WTC11 (cell line): Measurements from ENCODE around the gene MIEF1. TPM values are rescaled to one million over a fixed set of nuclear protein-coding genes. Genes with fewer than 3 reads are reported as not detected.
A peak's percentile ranks its signal among the peaks of the same experiment; 100 is the strongest.
"Not testable (repeated sequence)": the region's sequence is repeated elsewhere in the genome, so short reads cannot be mapped to it uniquely, and the experiment has no call there.

Experiments used
- ATAC-seq: fragments of 200-7000 bp; cut with Tn5 transposase; 2 replicates; pipeline ENCODE4 v1.10.0; 2021; ENCODE audit warnings: mild to moderate bottlenecking, moderate library complexity
- CTCF ChIA-PET: fragments of 300-600 bp; sonication (Branson Sonifier 250); formaldehyde crosslinking; loops from one replicate; lab custom pipeline; 2021; ENCODE audit warnings: antibody characterized with exemption; lab: Charles Lee
- POLR2A ChIA-PET: fragments of 350-600 bp; sonication (Branson Sonifier 250); formaldehyde crosslinking; loops from one replicate; lab custom pipeline; 2021; ENCODE audit warnings: antibody characterized with exemption; lab: Charles Lee
- DNase-seq: peaks from one replicate; pipeline ENCODE4 v3.0.0; 2021; ENCODE audit warnings: low spot score
- H3K27ac Mint-ChIP-seq: 2 replicates; pipeline ENCODE4 v1.8.0; 2021; ENCODE audit warnings: mixed read lengths
- H3K27me3 Mint-ChIP-seq: 2 replicates; pipeline ENCODE4 v1.8.0; 2021; ENCODE audit warnings: low read depth, mild to moderate bottlenecking, moderate library complexity, mixed read lengths
- H3K36me3 Mint-ChIP-seq: 2 replicates; pipeline ENCODE4 v1.8.0; 2021; ENCODE audit warnings: mixed read lengths
- H3K4me1 Mint-ChIP-seq: 2 replicates; pipeline ENCODE4 v1.8.0; 2022; ENCODE audit warnings: mixed read lengths
- H3K4me3 Mint-ChIP-seq: 2 replicates; pipeline ENCODE4 v1.8.0; 2021; ENCODE audit warnings: mild to moderate bottlenecking, moderate library complexity, mixed read lengths
- H3K9me3 Mint-ChIP-seq: 2 replicates; pipeline ENCODE4 v1.8.0; 2021; ENCODE audit warnings: mixed read lengths
- CDX4 ChIP-seq: fragments of 250-450 bp; sonication (Bioruptor Pico); IDR thresholded peaks from 2 replicates; pipeline ENCODE4 v1.9.0; 2021; ENCODE audit warnings: moderate library complexity, mild to moderate bottlenecking, inconsistent platforms, borderline replicate concordance
- CTCF ChIP-seq: fragments of 200-600 bp; IDR thresholded peaks from 2 replicates; pipeline ENCODE4 v1.8.0; 2022; ENCODE audit warnings: antibody characterized with exemption
- E2F4 ChIP-seq: sonication (generic); formaldehyde crosslinking; IDR thresholded peaks from 2 replicates; pipeline ENCODE4 v1.8.1; 2022; ENCODE audit warnings: low read depth, mild to moderate bottlenecking, moderate library complexity, missing genetic modification reagents, borderline replicate concordance
- E2F5 ChIP-seq: sonication (generic); formaldehyde crosslinking; IDR thresholded peaks from 2 replicates; pipeline ENCODE4 v1.8.1; 2022; ENCODE audit warnings: mild to moderate bottlenecking, moderate library complexity, missing genetic modification reagents
- FOXJ3 ChIP-seq: sonication (generic); formaldehyde crosslinking; IDR thresholded peaks from 2 replicates; pipeline ENCODE4 v1.9.0; 2021; ENCODE audit warnings: missing genetic modification reagents, mild to moderate bottlenecking, borderline replicate concordance
- FOXK1 ChIP-seq: sonication (generic); formaldehyde crosslinking; IDR thresholded peaks from 2 replicates; pipeline ENCODE4 v1.8.0; 2022; ENCODE audit warnings: mild to moderate bottlenecking, moderate library complexity, missing genetic modification reagents
- HMGA2 ChIP-seq: fragments of 250-450 bp; sonication (Bioruptor Pico); IDR thresholded peaks from 2 replicates; pipeline ENCODE4 v1.4.0; 2021; ENCODE audit warnings: mild to moderate bottlenecking, moderate library complexity
- IRF1 ChIP-seq: sonication (generic); formaldehyde crosslinking; IDR thresholded peaks from 2 replicates; pipeline ENCODE4 v1.8.0; 2023; ENCODE audit warnings: missing genetic modification reagents
- MXD4 ChIP-seq: fragments of 250-450 bp; sonication (Bioruptor Pico); IDR thresholded peaks from 2 replicates; pipeline ENCODE4 v1.8.0; 2021; ENCODE audit warnings: mild to moderate bottlenecking, moderate library complexity, borderline replicate concordance
- MYBL2 ChIP-seq: sonication (generic); formaldehyde crosslinking; IDR thresholded peaks from 2 replicates; pipeline ENCODE4 v1.8.1; 2023; ENCODE audit warnings: mild to moderate bottlenecking, moderate library complexity, missing genetic modification reagents
- NFATC4 ChIP-seq: fragments of 250-450 bp; sonication (Bioruptor Pico); IDR thresholded peaks from 2 replicates; pipeline ENCODE4 v1.9.0; 2021; ENCODE audit warnings: mild to moderate bottlenecking
- PREB ChIP-seq: sonication (generic); formaldehyde crosslinking; IDR thresholded peaks from 2 replicates; pipeline ENCODE4 v1.8.1; 2022; ENCODE audit warnings: mild to moderate bottlenecking, missing genetic modification reagents, moderate library complexity, borderline replicate concordance
- SP1 ChIP-seq: sonication (generic); formaldehyde crosslinking; conservative IDR thresholded peaks from 2 replicates; pipeline ENCODE4 v1.8.1; 2022; ENCODE audit warnings: missing genetic modification reagents
- USF1 ChIP-seq: sonication (generic); formaldehyde crosslinking; IDR thresholded peaks from 2 replicates; pipeline ENCODE4 v1.8.0; 2022; ENCODE audit warnings: mild to moderate bottlenecking, missing genetic modification reagents
- ZNF121 ChIP-seq: sonication (generic); formaldehyde crosslinking; IDR thresholded peaks from 2 replicates; pipeline ENCODE4 v1.8.0; 2023; ENCODE audit warnings: missing genetic modification reagents
- ZNF219 ChIP-seq: sonication (generic); formaldehyde crosslinking; IDR thresholded peaks from 2 replicates; pipeline ENCODE4 v1.8.0; 2023; ENCODE audit warnings: missing genetic modification reagents, mild to moderate bottlenecking, borderline replicate concordance
- ZNF281 ChIP-seq: sonication (generic); formaldehyde crosslinking; IDR thresholded peaks from 2 replicates; pipeline ENCODE4 v1.8.0; 2023; ENCODE audit warnings: mild to moderate bottlenecking, missing genetic modification reagents
- ZNF317 ChIP-seq: sonication (generic); formaldehyde crosslinking; IDR thresholded peaks from 2 replicates; pipeline ENCODE4 v1.8.1; 2023; ENCODE audit warnings: low read depth, mild to moderate bottlenecking, moderate library complexity, missing genetic modification reagents, borderline replicate concordance
- ZNF396 ChIP-seq: fragments of 250-450 bp; sonication (Bioruptor Pico); IDR thresholded peaks from 2 replicates; pipeline ENCODE4 v1.8.0; 2021; ENCODE audit warnings: mild to moderate bottlenecking, moderate library complexity, borderline replicate concordance
- ZNF671 ChIP-seq: fragments of 250-450 bp; sonication (Bioruptor Pico); IDR thresholded peaks from 2 replicates; pipeline ENCODE4 v1.8.0; 2021; ENCODE audit warnings: mild to moderate bottlenecking
- total RNA-seq: library from RNA; stranded (reverse); gene quantifications from 3 replicates; pipeline ENCODE4 v1.2.3, GENCODE V29; 2021

MIEF1 gene
- total RNA-seq, 1 experiment from 2014 or later = 38.7 TPM

GRCh38 chr22:39503630-39504029 lies 1.5 kb downstream of the MIEF1 start:
- ATAC-seq (no peak), DNase-seq (no peak)
- ChIA-PET CTCF (interaction anchor here (1.1 to 4.8 kb wide), 4 partner anchors 10 to 32 kb away, joined by 3 to 41 read pairs (median 20); no protein-coding TSS in a partner anchor), POLR2A (interaction anchor here (1.0 kb wide), 1 partner anchor 16 kb away, joined by 3 read pairs; no protein-coding TSS in a partner anchor)
- Mint-ChIP-seq H3K27me3 (peaks cover 89% of the 10 kb centered on the region), H3K27ac (no peak overlapping the region), H3K4me3 (peak overlapping the region; percentile 97), H3K4me1 (peaks cover 13% of the 10 kb centered on the region), H3K36me3 (peaks cover 45% of the 10 kb centered on the region), H3K9me3 (no peaks in the 10 kb centered on the region)
- no peak for TF ChIP-seq E2F4 (CRISPR knock-in tag)
- TF ChIP-seq MXD4 = no peak
- TF ChIP-seq SP1 (CRISPR knock-in tag) = no peak
- no peak for TF ChIP-seq ZNF396
- TF ChIP-seq CTCF = no peak
- TF ChIP-seq ZNF121 (CRISPR knock-in tag) = no peak
- no peak for TF ChIP-seq ZNF671 (CRISPR knock-in tag)

- ATAC-seq (no peak), DNase-seq (no peak)
- Mint-ChIP-seq H3K9me3 (no peaks in the 10 kb centered on the region), H3K4me3 (peak overlapping the region; percentile 97), H3K27ac (no peak overlapping the region), H3K4me1 (peaks cover 13% of the 10 kb centered on the region), H3K27me3 (peaks cover 89% of the 10 kb centered on the region), H3K36me3 (peaks cover 49% of the 10 kb centered on the region)
- POLR2A ChIA-PET = interaction anchor here (1.0 kb wide), 1 partner anchor 16 kb away, joined by 3 read pairs; no protein-coding TSS in a partner anchor
- TF ChIP-seq ZNF281 = no peak
- TF ChIP-seq MYBL2 (CRISPR knock-in tag) = no peak
- no peak for TF ChIP-seq PREB
- TF ChIP-seq NFATC4 (CRISPR knock-in tag) = no peak
- TF ChIP-seq ZNF219 (CRISPR knock-in tag) = no peak
- TF ChIP-seq ZNF317 (CRISPR knock-in tag) = no peak
- no peak for TF ChIP-seq E2F5
- no peak for TF ChIP-seq HMGA2 (CRISPR knock-in tag)
- TF ChIP-seq IRF1 (CRISPR knock-in tag) = no peak
- no peak for TF ChIP-seq FOXJ3
- no peak for TF ChIP-seq USF1 (CRISPR knock-in tag)
- no peak for TF ChIP-seq FOXK1 (CRISPR knock-in tag)
- TF ChIP-seq CDX4 (CRISPR knock-in tag) = no peak
- CTCF ChIA-PET = interaction anchor here (1.1 to 4.8 kb wide), 4 partner anchors 10 to 31 kb away, joined by 3 to 41 read pairs (median 20); no protein-coding TSS in a partner anchor
Observed at GRCh38 chr22:39504071-39504470, 2.0 kb downstream of the MIEF1 start.

GRCh38 chr22:39507021-39507420 lies 4.9 kb downstream of the MIEF1 start:
- not testable (repeated sequence) for H3K27ac Mint-ChIP-seq, H3K4me3 Mint-ChIP-seq, DNase-seq, H3K4me1 Mint-ChIP-seq, ATAC-seq, H3K9me3 Mint-ChIP-seq
- peaks cover 90% of the 10 kb centered on the region for H3K27me3 Mint-ChIP-seq
- H3K36me3 Mint-ChIP-seq = peaks cover 75% of the 10 kb centered on the region
- ChIA-PET CTCF (interaction anchor here (1.4 kb wide), 1 partner anchor 11 kb away, joined by 4 read pairs; no protein-coding TSS in a partner anchor), POLR2A (interaction anchor here (0.5 kb wide), 1 partner anchor 55 kb away, joined by 3 read pairs; no protein-coding TSS in a partner anchor)
